Ishikawa (cell line): ENCODE data around the gene GJA3.

Experiments used
- CEBPB ChIP-seq: IDR thresholded peaks from 2 replicates; pipeline ENCODE4 v1.6.1; 2012
- CREB1 ChIP-seq: IDR thresholded peaks from 2 replicates; pipeline ENCODE4 v1.6.1; 2012; ENCODE audit warnings: low read depth
- EGR1 ChIP-seq: IDR thresholded peaks from 2 replicates; pipeline ENCODE4 v1.6.1; 2012
- EP300 ChIP-seq: IDR thresholded peaks from 2 replicates; pipeline ENCODE4 v1.6.1; 2012; ENCODE audit warnings: borderline replicate concordance
- FOXM1 ChIP-seq: IDR thresholded peaks from 2 replicates; pipeline ENCODE4 v1.6.1; 2012; ENCODE audit warnings: low read depth, borderline replicate concordance
- NFIC ChIP-seq: IDR thresholded peaks from 2 replicates; pipeline ENCODE4 v1.6.1; 2012
- RAD21 ChIP-seq: IDR thresholded peaks from 2 replicates; pipeline ENCODE4 v1.6.1; 2012; ENCODE audit warnings: low read depth
- TAF1 ChIP-seq: IDR thresholded peaks from 2 replicates; pipeline ENCODE4 v1.6.1; 2012; ENCODE audit warnings: low read depth, mild to moderate bottlenecking
- TCF12 ChIP-seq: IDR thresholded peaks from 2 replicates; pipeline ENCODE4 v1.6.1; 2012; ENCODE audit warnings: low read depth
- TEAD4 ChIP-seq: IDR thresholded peaks from 2 replicates; pipeline ENCODE4 v1.6.1; 2012
- YY1 ChIP-seq: IDR thresholded peaks from 2 replicates; pipeline ENCODE4 v1.6.1; 2012; ENCODE audit warnings: low read depth
- ZBTB7A ChIP-seq: IDR thresholded peaks from 2 replicates; pipeline ENCODE4 v1.6.1; 2012; ENCODE audit warnings: low read depth
- TF ChIP-seq, protein P1 (sequence below): IDR thresholded peaks from 2 replicates; pipeline ENCODE4 v1.6.1; 2012; ENCODE audit warnings: low read depth, mild to moderate bottlenecking
- TF ChIP-seq, protein P2 (sequence below): IDR thresholded peaks from 2 replicates; pipeline ENCODE4 v1.6.1; 2012
- TF ChIP-seq, protein P3 (sequence below): IDR thresholded peaks from 2 replicates; pipeline ENCODE4 v1.6.1; 2012

Gene GJA3

DNA sequence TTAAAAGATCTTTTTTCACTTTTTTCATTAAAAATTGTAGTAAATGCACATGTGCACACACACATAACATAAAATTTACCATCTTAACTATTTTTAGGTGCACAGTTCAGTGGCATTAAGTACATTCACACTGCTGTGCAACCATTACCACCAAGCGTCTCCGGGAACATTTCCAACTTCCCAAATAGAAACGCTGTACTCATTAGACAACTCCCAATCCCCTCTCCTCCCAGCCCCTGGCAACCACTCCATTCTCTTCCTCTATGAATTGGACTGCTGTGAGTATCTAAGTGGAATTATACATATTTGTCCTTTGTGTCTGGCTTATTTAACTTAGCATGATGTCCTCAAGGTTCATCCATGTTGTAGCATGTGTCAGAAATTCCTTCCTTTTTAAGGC is 20.3 kb upstream of the GJA3 start:
- TF ChIP-seq RAD21 (no peak), TCF12 (no peak), TEAD4 (no peak), EP300 (no peak), NFIC (no peak), CREB1 (no peak)
- TF ChIP-seq, protein P1, sequence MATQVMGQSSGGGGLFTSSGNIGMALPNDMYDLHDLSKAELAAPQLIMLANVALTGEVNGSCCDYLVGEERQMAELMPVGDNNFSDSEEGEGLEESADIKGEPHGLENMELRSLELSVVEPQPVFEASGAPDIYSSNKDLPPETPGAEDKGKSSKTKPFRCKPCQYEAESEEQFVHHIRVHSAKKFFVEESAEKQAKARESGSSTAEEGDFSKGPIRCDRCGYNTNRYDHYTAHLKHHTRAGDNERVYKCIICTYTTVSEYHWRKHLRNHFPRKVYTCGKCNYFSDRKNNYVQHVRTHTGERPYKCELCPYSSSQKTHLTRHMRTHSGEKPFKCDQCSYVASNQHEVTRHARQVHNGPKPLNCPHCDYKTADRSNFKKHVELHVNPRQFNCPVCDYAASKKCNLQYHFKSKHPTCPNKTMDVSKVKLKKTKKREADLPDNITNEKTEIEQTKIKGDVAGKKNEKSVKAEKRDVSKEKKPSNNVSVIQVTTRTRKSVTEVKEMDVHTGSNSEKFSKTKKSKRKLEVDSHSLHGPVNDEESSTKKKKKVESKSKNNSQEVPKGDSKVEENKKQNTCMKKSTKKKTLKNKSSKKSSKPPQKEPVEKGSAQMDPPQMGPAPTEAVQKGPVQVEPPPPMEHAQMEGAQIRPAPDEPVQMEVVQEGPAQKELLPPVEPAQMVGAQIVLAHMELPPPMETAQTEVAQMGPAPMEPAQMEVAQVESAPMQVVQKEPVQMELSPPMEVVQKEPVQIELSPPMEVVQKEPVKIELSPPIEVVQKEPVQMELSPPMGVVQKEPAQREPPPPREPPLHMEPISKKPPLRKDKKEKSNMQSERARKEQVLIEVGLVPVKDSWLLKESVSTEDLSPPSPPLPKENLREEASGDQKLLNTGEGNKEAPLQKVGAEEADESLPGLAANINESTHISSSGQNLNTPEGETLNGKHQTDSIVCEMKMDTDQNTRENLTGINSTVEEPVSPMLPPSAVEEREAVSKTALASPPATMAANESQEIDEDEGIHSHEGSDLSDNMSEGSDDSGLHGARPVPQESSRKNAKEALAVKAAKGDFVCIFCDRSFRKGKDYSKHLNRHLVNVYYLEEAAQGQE: no peak
- TF ChIP-seq, protein P2, sequence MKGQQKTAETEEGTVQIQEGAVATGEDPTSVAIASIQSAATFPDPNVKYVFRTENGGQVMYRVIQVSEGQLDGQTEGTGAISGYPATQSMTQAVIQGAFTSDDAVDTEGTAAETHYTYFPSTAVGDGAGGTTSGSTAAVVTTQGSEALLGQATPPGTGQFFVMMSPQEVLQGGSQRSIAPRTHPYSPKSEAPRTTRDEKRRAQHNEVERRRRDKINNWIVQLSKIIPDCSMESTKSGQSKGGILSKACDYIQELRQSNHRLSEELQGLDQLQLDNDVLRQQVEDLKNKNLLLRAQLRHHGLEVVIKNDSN: no peak

DNA sequence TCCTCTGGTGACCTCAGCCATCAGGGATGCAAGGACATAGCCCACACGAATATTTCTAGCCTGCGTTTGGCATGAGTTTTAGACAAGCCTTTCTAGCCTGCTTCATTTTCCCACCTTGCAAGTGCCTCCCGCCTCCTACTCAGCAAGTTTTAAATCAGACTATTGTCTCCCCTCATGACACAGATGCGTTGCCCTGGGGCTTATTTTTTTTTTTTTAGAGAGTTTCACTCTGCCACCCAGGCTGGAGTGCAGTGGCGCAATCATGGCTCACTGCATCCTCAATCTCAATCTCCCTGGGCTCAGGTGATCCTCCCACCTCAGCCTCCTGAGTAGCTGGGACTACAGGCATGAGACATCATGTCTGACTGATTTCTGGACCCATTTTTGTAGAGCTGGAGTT is 17.3 kb upstream of the GJA3 start:
- TF ChIP-seq TEAD4 (no peak), NFIC (no peak), YY1 (no peak), FOXM1 (no peak), TCF12 (no peak)
- TF ChIP-seq, protein P2: no peak
- TF ChIP-seq, protein P1: no peak

DNA sequence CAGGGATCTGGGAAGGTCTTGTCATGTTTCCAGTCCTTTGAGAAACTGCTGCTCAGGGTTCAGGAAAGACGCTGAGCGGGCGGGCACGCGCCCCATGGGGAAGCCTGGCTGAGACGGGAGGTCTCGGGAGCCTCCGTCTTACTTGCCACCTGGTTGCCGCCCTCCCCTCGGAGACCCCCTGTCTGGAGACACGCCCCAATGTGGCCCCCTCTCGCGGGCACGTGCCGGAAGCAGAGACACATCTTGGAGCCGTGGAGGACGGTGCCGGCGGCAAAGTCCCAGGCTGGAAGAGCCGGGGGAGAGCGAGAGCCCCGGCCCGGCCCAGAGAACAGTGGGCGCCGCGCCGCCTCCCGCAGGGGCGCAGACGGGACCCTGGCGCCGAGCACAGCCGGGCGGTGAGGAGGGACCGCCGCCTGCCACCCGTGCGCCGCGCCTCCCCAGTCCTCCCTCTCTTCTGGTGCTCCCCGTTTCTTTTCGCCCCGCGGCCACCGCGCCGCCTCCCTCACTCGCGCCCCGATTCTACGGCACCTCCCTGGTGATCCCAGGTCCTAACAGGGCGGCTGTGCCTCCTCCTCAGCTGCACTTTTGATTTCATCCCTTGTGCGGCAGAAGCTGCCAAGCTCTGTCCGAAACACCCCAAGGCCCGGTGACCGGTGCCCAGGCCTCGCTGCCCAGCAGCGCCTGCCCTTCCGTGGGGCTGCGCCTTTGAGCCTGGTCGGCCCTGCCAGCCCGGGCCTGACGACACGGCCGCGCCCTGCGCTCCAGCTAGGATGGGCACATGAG is 16.4 kb upstream of the GJA3 start:
- TF ChIP-seq, protein P2: no peak
- TF ChIP-seq TAF1: no peak
- TF ChIP-seq TEAD4: no peak
- no peak for TF ChIP-seq TCF12
- TF ChIP-seq RAD21: no peak
- no peak for TF ChIP-seq EGR1
- no peak for TF ChIP-seq CEBPB
- TF ChIP-seq NFIC: no peak
- TF ChIP-seq, protein P1: no peak
- no peak for TF ChIP-seq CREB1
- no peak for TF ChIP-seq FOXM1
- no peak for TF ChIP-seq EP300
- TF ChIP-seq ZBTB7A: no peak
- no peak for TF ChIP-seq YY1
- TF ChIP-seq, protein P3, sequence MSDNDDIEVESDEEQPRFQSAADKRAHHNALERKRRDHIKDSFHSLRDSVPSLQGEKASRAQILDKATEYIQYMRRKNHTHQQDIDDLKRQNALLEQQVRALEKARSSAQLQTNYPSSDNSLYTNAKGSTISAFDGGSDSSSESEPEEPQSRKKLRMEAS: no peak

DNA sequence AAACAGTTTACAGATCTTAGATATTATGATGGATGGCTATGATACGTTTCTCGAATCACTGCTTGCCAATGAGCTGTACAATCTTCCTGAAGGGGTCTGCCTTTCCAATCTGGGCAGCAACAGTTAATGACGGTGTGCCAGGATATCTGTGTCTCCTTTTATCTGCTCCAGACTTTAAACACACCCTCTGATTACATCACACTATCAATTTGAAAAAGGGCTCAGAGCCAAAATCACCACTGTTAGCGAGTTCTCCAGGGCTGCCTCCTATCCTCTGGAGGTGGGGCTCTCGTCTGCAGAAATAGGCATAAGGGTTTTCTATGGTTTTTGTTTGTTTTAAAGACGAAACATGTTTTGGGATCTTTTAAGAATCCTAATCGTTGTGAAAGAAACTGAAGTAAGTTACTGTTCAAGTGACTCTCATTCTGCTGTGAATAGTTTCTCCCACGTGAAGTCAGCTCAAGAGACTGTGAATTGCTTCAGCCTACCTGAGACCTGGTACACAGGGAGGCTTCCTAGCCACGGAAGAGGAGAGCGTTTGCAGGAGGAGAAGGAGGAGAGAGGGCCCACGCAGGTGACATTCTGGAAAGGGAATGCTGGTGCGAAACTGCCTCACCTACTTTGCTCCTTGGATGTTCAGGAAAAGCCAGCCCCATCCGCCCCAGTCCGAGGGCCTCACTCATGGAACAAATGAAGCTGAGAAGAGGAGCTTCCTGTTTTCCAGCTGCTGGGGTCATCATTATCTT is 15.2 kb upstream of the GJA3 start:
- TF ChIP-seq TAF1: no peak
- no peak for TF ChIP-seq EP300
- TF ChIP-seq YY1: no peak
- no peak for TF ChIP-seq TEAD4
- TF ChIP-seq NFIC: no peak
- TF ChIP-seq TCF12: no peak
- TF ChIP-seq, protein P2: no peak
